H1 (cell line): Measurements from ENCODE around the gene SLC17A8. TPM values are rescaled to one million over a fixed set of nuclear protein-coding genes. Genes with fewer than 3 reads are reported as not detected.

ENCODE experiments used
- CTCF ChIP-seq, 3 experiments: IDR thresholded peaks; 1 replicate in 2 of 3; 2 replicates in 1 of 3; pipeline versions ENCODE4 v1.5.1 to v1.6.1; 2011; ENCODE audit warnings: low read length in 3 of 3, mild to moderate bottlenecking in 3 of 3, inconsistent platforms in 2 of 3, low read depth in 1 of 3, moderate library complexity in 1 of 3; ENCODE audit not compliant: insufficient read depth in 1 of 3; ENCODE audit errors: control extremely low read depth in 1 of 3
- polyA plus RNA-seq, 7 experiments: library from polyadenylated mRNA; depleted of rRNA in 3 of 7; stranded (reverse) in 5 of 7; unstranded in 2 of 7; fragments of >200 nt in 5 of 7; fragments of 200-250 nt in 2 of 7; gene quantifications; 1 replicate in 5 of 7; 2 replicates in 1 of 7; 4 replicates in 1 of 7; pipeline versions ENCODE4 v1.2.1 to v1.2.3, GENCODE V29; 2011 to 2013; ENCODE audit warnings: missing spikeins in 2 of 7, mixed read lengths in 2 of 7
- total RNA-seq: library from RNA; stranded (reverse); fragmentation: NEBNext Ultra II Directional; extraction: Animal tissue kit (Norgen Biotek cat#: 25700); gene quantifications from 2 replicates; pipeline ENCODE4 v1.2.1, GENCODE V29; 2021

SLC17A8 gene
- total and polyA plus RNA-seq, 2 of the 8 experiments (the other 6 are each of a cell fraction or from before 2014, with no cell fraction given), result 0.14 to 0.30 TPM

GRCh38 chr12:100383586-100384558 lies 27.0 kb downstream of the SLC17A8 start (continued):
- TF ChIP-seq CTCF (IDR thresholded peaks at IDR 0.05; ENCODE audit: control extremely low read depth in 1 of 3, insufficient read depth in 1 of 3, low read depth in 1 of 3, low read length in 3 of 3), result no peak
